K562 (cell line): ENCODE results near the gene NEDD4L. TPM values are rescaled to one million over a fixed set of nuclear protein-coding genes. Genes with fewer than 3 reads are reported as not detected.

Experiments used
- ATAC-seq: fragments of 200-7000 bp; cut with Tn5 transposase; 3 replicates; pipeline ENCODE4 v1.9.1; 2020; ENCODE audit warnings: moderate library complexity
- BruUV-seq: library from RNA; stranded (reverse); fragments of 400-500 nt; replicated peaks from 2 replicates; lab custom pipeline; 2021; lab: Mats Ljungman, UMichigan
- CTCF ChIA-PET: fragments of 300-600 bp; formaldehyde crosslinking; extraction: SDS; loops from one replicate; lab custom pipeline; 2021; ENCODE audit warnings: low intra/inter-chr PET ratio; lab: Yijun Ruan, JAX
- POLR2A ChIA-PET: fragments of 300-600, 350-650 bp; sonication (Branson Sonifier 250); formaldehyde crosslinking; extraction: SDS; loops from one replicate; lab custom pipeline; 2021; ENCODE audit warnings: antibody characterized with exemption, inconsistent platforms; lab: Yijun Ruan, JAX
- DNase-seq, 4 experiments: peaks; one replicate each; pipeline versions ENCODE4 v3.0.0 to v3.0.0-alpha.2; 2011 to 2018; ENCODE audit warnings: low spot score in 3 of 4, mixed read lengths in 3 of 4; ENCODE audit errors: extremely low read depth in 1 of 4
- FAIRE-seq: peaks from 2 replicates; lab custom pipeline; 2011; peaks lifted over from hg19 to GRCh38; lab: Jason Lieb, UNC
- H2AFZ ChIP-seq: 2 replicates; pipeline ENCODE4 v1.6.0; 2011; ENCODE audit warnings: low read depth, low read length, control low read depth, inconsistent platforms
- H3K27ac ChIP-seq: fragments of 200-600 bp; 3 replicates; pipeline ENCODE4 v1.8.0; 2011; ENCODE audit warnings: low read depth, mild to moderate bottlenecking, control low read depth, inconsistent platforms, low read length, moderate library complexity, mixed read lengths; ENCODE audit errors: extremely low read depth
- H3K27me3 ChIP-seq, 2 experiments: fragments of 300-600 bp in 1 of 2; 2 replicates in 1 of 2; 3 replicates in 1 of 2; pipeline versions ENCODE4 v1.6.0 to v1.8.0; 2011; ENCODE audit warnings: inconsistent platforms in 2 of 2, low read length in 2 of 2, mild to moderate bottlenecking in 1 of 2, mixed read lengths in 1 of 2, moderate library complexity in 1 of 2; ENCODE audit not compliant: control insufficient read depth in 2 of 2, insufficient read depth in 2 of 2
- H3K36me3 ChIP-seq: fragments of 300-600 bp; 3 replicates; pipeline ENCODE4 v1.8.0; 2011; ENCODE audit warnings: mild to moderate bottlenecking, low read length, inconsistent platforms; ENCODE audit not compliant: control insufficient read depth, insufficient read depth
- H3K4me1 ChIP-seq, 2 experiments: fragments of 200-600 bp in 1 of 2; replicated peaks in 1 of 2; 2 replicates in 1 of 2; 3 replicates in 1 of 2; pipeline versions ENCODE4 v1.5.1 to v1.8.0; 2011; ENCODE audit warnings: inconsistent platforms in 2 of 2, low read length in 2 of 2, mild to moderate bottlenecking in 1 of 2, mixed read lengths in 1 of 2, moderate library complexity in 1 of 2; ENCODE audit not compliant: control insufficient read depth in 2 of 2, insufficient read depth in 2 of 2
- H3K4me2 ChIP-seq: 2 replicates; pipeline ENCODE4 v1.6.1; 2011; ENCODE audit warnings: low read length, control low read depth, inconsistent platforms, mixed read lengths; ENCODE audit not compliant: insufficient read depth
- H3K4me3 ChIP-seq: fragments of 200-600 bp; sonication (generic), shearing (Covaris generic); 2 replicates; pipeline ENCODE4 v1.5.1; 2016; ENCODE audit warnings: control low read depth, inconsistent platforms
- H3K79me2 ChIP-seq: fragments of 200-600 bp; 3 replicates; pipeline ENCODE4 v1.8.0; 2011; ENCODE audit warnings: low read length, inconsistent platforms; ENCODE audit not compliant: control insufficient read depth, insufficient read depth
- H3K9ac ChIP-seq, 2 experiments: 2 replicates each; pipeline versions ENCODE4 v1.6.0 to v1.6.1; 2011; ENCODE audit warnings: low read depth in 2 of 2, low read length in 2 of 2, control low read depth in 1 of 2, inconsistent platforms in 1 of 2, mild to moderate bottlenecking in 1 of 2, mixed read lengths in 1 of 2; ENCODE audit not compliant: insufficient read depth in 1 of 2
- H3K9me1 ChIP-seq: one replicate; pipeline ENCODE4 v1.6.0; 2011; ENCODE audit warnings: inconsistent platforms, mild to moderate bottlenecking, low read length, moderate library complexity; ENCODE audit not compliant: control insufficient read depth, insufficient read depth
- H3K9me3 ChIP-seq: replicated peaks from 2 replicates; pipeline ENCODE4 v1.5.1; 2011; ENCODE audit warnings: low read depth, low read length, inconsistent platforms; ENCODE audit not compliant: control insufficient read depth, insufficient read depth
- H4K20me1 ChIP-seq: replicated peaks from 2 replicates; pipeline ENCODE4 v1.6.1; 2011; ENCODE audit warnings: low read length, inconsistent platforms, mixed read lengths; ENCODE audit not compliant: control insufficient read depth, insufficient read depth
- CBFA2T3 ChIP-seq: fragments of 450-650 bp; IDR thresholded peaks from 2 replicates; pipeline ENCODE4 v1.6.1; 2017
- CHD2 ChIP-seq: IDR thresholded peaks from 2 replicates; pipeline ENCODE4 v1.6.1; 2011; ENCODE audit warnings: low read depth, low read length
- EGR1 ChIP-seq: fragments of 450-650 bp; conservative IDR thresholded peaks from 2 replicates; pipeline ENCODE4 v1.6.1; 2017; ENCODE audit warnings: mild to moderate bottlenecking
- HDAC6 ChIP-seq: IDR thresholded peaks from 2 replicates; pipeline ENCODE4 v1.6.1; 2012; ENCODE audit warnings: low read depth, mild to moderate bottlenecking, control low read depth, inconsistent platforms, low read length, moderate library complexity
- HDAC8 ChIP-seq: fragments of 450-650 bp; IDR thresholded peaks from 2 replicates; pipeline ENCODE4 v1.6.1; 2016; ENCODE audit warnings: mild to moderate bottlenecking, missing genetic modification characterization, moderate library complexity, missing compliant biosample characterization
- IRF9 ChIP-seq: fragments of 450-650 bp; IDR thresholded peaks from 2 replicates; pipeline ENCODE4 v1.6.1; 2016; ENCODE audit warnings: missing biosample characterization, missing genetic modification characterization
- KAT2B ChIP-seq: IDR thresholded peaks from one replicate; pipeline ENCODE4 v1.6.1; 2012; ENCODE audit warnings: low read depth, mild to moderate bottlenecking, control low read depth, inconsistent platforms, low read length, moderate library complexity
- RHOXF2B ChIP-seq: fragments of 250-450 bp; sonication (Bioruptor Pico); conservative IDR thresholded peaks from 2 replicates; pipeline ENCODE4 v1.5.1; 2021
- RUNX1 ChIP-seq: sonication (generic); IDR thresholded peaks from 2 replicates; pipeline ENCODE4 v1.6.1; 2016; ENCODE audit warnings: antibody characterized with exemption, low read depth
- SAFB2 ChIP-seq: fragments of 200-400 bp; formaldehyde crosslinking; IDR thresholded peaks from 2 replicates; pipeline ENCODE4 v1.6.1; 2018; ENCODE audit warnings: borderline replicate concordance, low read length, low read depth, moderate library complexity; ENCODE audit not compliant: severe bottlenecking
- STAT5B ChIP-seq: fragments of 250-450 bp; sonication (Bioruptor Pico); IDR thresholded peaks from 2 replicates; pipeline ENCODE4 v1.8.0; 2021; ENCODE audit warnings: mild to moderate bottlenecking, inconsistent platforms
- TAF15 ChIP-seq: fragments of 200-400 bp; formaldehyde crosslinking; IDR thresholded peaks from 2 replicates; pipeline ENCODE4 v1.6.1; 2017; ENCODE audit warnings: mild to moderate bottlenecking, low read depth, low read length, moderate library complexity
- ZFP91 ChIP-seq: sonication (generic); formaldehyde crosslinking; IDR thresholded peaks from 2 replicates; pipeline ENCODE4 v1.8.0; 2022; ENCODE audit warnings: mild to moderate bottlenecking, missing genetic modification reagents
- ZNF507 ChIP-seq: conservative IDR thresholded peaks from 2 replicates; pipeline ENCODE4 v1.6.1; 2017; ENCODE audit warnings: missing genetic modification characterization, missing compliant biosample characterization
- ZNF668 ChIP-seq: fragments of 250-450 bp; sonication (Bioruptor Pico); IDR thresholded peaks from 2 replicates; pipeline ENCODE4 v1.8.0; 2022; ENCODE audit warnings: mild to moderate bottlenecking, inconsistent platforms
- WGBS: fragments of 100-300 bp; shearing (Covaris generic); methylation state at CpG from one replicate; pipeline ENCODE4 v1.1.6; 2016; ENCODE audit warnings: low coverage, mixed read lengths; ENCODE audit not compliant: insufficient coverage; ENCODE audit errors: missing lambda C conversion rate; 5-methylcytosine and 5-hydroxymethylcytosine counted together
- in situ Hi-C: fragments of 300-500 bp; cut with MboI; formaldehyde crosslinking; loops from 4 replicates; pipeline ENCODE4 v1.15.0; 2018; ENCODE audit warnings: inconsistent platforms, mixed read lengths
- intact Hi-C: fragments of 100-400 bp; cut with micrococcal nuclease; formaldehyde crosslinking; loops from 2 replicates; pipeline ENCODE4 v1.14.2; 2022
- polyA plus RNA-seq, 8 experiments: library from polyadenylated mRNA; depleted of rRNA in 4 of 8; stranded (reverse) in 5 of 8; unstranded in 3 of 8; fragments of >200 nt; fragmentation: Nextera tagmentation in 2 of 8; fragmentation: Illumina TruSeq in 1 of 8; extraction: Ambion mirVana in 2 of 8; extraction: Trizol in 1 of 8; gene quantifications; 2 replicates each; pipeline versions ENCODE4 v1.2.1 to v1.2.3, GENCODE V29; 2011 to 2014; ENCODE audit warnings: inconsistent platforms in 1 of 8, missing spikeins in 1 of 8
- total RNA-seq, 7 experiments: library from RNA; depleted of rRNA in 6 of 7; stranded (reverse); fragments of >200 nt in 6 of 7; fragmentation: Illumina TruSeq in 2 of 7; extraction: Trizol in 2 of 7; gene quantifications; 2 replicates each; pipeline versions ENCODE4 v1.2.1 to v1.2.3, GENCODE V29; 2011 to 2021; ENCODE audit warnings: low replicate concordance in 1 of 7
- TF ChIP-seq, protein P1 (sequence below), 2 experiments: fragments of 450-650 bp; IDR thresholded peaks; 2 replicates each; pipeline ENCODE4 v1.6.1; 2018; ENCODE audit warnings: mild to moderate bottlenecking in 2 of 2, low read depth in 1 of 2; ENCODE audit not compliant: partially characterized antibody in 2 of 2

NEDD4L gene
- total and polyA plus RNA-seq, 9 of the 15 experiments (the other 6 are each of a cell fraction or from before 2014, with no cell fraction given), result 8.1 to 33.4 (median 19.9) TPM

- 68% methylated on average over 7 of the region's 16 CpGs for WGBS
- H2AFZ ChIP-seq, result no peak overlapping the region
- H3K4me1 ChIP-seq, result no peaks in the 10 kb centered on the region; a peak in 1 of 5 replicates
- no peaks in the 10 kb centered on the region; the same call in 2 of the 3 replicates for H3K79me2 ChIP-seq
- no peak overlapping the region for H3K4me2 ChIP-seq
- no peaks in the 10 kb centered on the region for H3K9me3 ChIP-seq
- H3K27ac ChIP-seq, result no peak overlapping the region
- FAIRE-seq (no peak), DNase-seq (no peak), ATAC-seq (no peak)
- no peak overlapping the region for H3K9ac ChIP-seq
- H3K36me3 ChIP-seq, result no peaks in the 10 kb centered on the region; the same call in 2 of the 3 replicates
- H4K20me1 ChIP-seq, result peaks cover 6% of the 10 kb centered on the region
- H3K4me3 ChIP-seq, result no peak overlapping the region
- H3K27me3 ChIP-seq, result no peaks in the 10 kb centered on the region
- POLR2A ChIA-PET, result interaction anchor here (1.4 kb wide), 1 partner anchor 8 kb away, joined by 3 read pairs; no protein-coding TSS in a partner anchor
- CTCF ChIA-PET, result no interaction called here
- intact Hi-C loops (no loop called here), in situ Hi-C loops (no loop called here)
- BruUV-seq, result no TSS peak
- H3K9me1 ChIP-seq, result no peaks in the 10 kb centered on the region
- TF ChIP-seq HDAC8 (tag), result no peak
- TF ChIP-seq EGR1, result no peak
- TF ChIP-seq IRF9 (tag), result no peak
- TF ChIP-seq CBFA2T3, result no peak
- no peak for TF ChIP-seq ZNF668 (CRISPR knock-in tag)
- no peak for TF ChIP-seq STAT5B (CRISPR knock-in tag)
- TF ChIP-seq KAT2B, result no peak
- no peak for TF ChIP-seq CHD2
- no peak for TF ChIP-seq RHOXF2B (CRISPR knock-in tag)
- no peak for TF ChIP-seq ZFP91
- no peak for TF ChIP-seq RUNX1
- TF ChIP-seq ZNF507, result no peak
- TF ChIP-seq SAFB2, result no peak
- TF ChIP-seq TAF15, result no peak
- no peak for TF ChIP-seq HDAC6
- TF ChIP-seq, protein P1, sequence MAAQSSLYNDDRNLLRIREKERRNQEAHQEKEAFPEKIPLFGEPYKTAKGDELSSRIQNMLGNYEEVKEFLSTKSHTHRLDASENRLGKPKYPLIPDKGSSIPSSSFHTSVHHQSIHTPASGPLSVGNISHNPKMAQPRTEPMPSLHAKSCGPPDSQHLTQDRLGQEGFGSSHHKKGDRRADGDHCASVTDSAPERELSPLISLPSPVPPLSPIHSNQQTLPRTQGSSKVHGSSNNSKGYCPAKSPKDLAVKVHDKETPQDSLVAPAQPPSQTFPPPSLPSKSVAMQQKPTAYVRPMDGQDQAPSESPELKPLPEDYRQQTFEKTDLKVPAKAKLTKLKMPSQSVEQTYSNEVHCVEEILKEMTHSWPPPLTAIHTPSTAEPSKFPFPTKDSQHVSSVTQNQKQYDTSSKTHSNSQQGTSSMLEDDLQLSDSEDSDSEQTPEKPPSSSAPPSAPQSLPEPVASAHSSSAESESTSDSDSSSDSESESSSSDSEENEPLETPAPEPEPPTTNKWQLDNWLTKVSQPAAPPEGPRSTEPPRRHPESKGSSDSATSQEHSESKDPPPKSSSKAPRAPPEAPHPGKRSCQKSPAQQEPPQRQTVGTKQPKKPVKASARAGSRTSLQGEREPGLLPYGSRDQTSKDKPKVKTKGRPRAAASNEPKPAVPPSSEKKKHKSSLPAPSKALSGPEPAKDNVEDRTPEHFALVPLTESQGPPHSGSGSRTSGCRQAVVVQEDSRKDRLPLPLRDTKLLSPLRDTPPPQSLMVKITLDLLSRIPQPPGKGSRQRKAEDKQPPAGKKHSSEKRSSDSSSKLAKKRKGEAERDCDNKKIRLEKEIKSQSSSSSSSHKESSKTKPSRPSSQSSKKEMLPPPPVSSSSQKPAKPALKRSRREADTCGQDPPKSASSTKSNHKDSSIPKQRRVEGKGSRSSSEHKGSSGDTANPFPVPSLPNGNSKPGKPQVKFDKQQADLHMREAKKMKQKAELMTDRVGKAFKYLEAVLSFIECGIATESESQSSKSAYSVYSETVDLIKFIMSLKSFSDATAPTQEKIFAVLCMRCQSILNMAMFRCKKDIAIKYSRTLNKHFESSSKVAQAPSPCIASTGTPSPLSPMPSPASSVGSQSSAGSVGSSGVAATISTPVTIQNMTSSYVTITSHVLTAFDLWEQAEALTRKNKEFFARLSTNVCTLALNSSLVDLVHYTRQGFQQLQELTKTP (IDR thresholded peaks at IDR 0.05; ENCODE audit: low read depth in 1 of 2, partially characterized antibody in 2 of 2), result no peak
Observed at GRCh38 chr18:58316396-58317342, 272.6 kb downstream of the NEDD4L start.
